Naive thymus-derived CD8-positive, alpha-beta T cell (primary cell): Measurements from ENCODE around the gene SIRT7. TPM values are rescaled to one million over a fixed set of nuclear protein-coding genes. Genes with fewer than 3 reads are reported as not detected.

Source experiments
- ATAC-seq, 2 donors: fragments of 150-1000 bp; cut with Tn5 transposase in 1 of 2; sonication (Bioruptor Pico), chemical (Tn5 transposase) in 1 of 2; 1 replicate in 1 of 2; 2 replicates in 1 of 2; pipeline ENCODE4 v1.10.0; 2021; ENCODE audit warnings: mild to moderate bottlenecking in 2 of 2, moderate library complexity in 2 of 2
- POLR2A ChIA-PET: fragments of 350-600 bp; sonication (Branson Sonifier 250); formaldehyde crosslinking; loops from one replicate; lab custom pipeline; 2021; ENCODE audit warnings: antibody characterized with exemption; lab: Charles Lee
- DNase-seq, 10 donors: peaks; one replicate each; pipeline versions ENCODE4 v3.0.0 to v3.0.0-alpha.2; 2020 to 2022
- H3K27ac Mint-ChIP-seq, 10 donors: one replicate each; pipeline ENCODE4 v1.8.0; 2020 to 2022; ENCODE audit warnings: mild to moderate bottlenecking in 10 of 10, mixed read lengths in 10 of 10, moderate library complexity in 4 of 10, inconsistent platforms in 1 of 10
- H3K27me3 Mint-ChIP-seq, 5 donors: one replicate each; pipeline ENCODE4 v1.8.0; 2021 to 2022; ENCODE audit warnings: mixed read lengths in 5 of 5
- H3K36me3 Mint-ChIP-seq, 3 donors: one replicate each; pipeline ENCODE4 v1.8.0; 2020 to 2022; ENCODE audit warnings: mixed read lengths in 3 of 3, mild to moderate bottlenecking in 2 of 3, inconsistent platforms in 1 of 3
- H3K4me1 Mint-ChIP-seq, 4 donors: one replicate each; pipeline ENCODE4 v1.8.0; 2021 to 2022; ENCODE audit warnings: mixed read lengths in 4 of 4
- H3K4me3 Mint-ChIP-seq, 10 donors: one replicate each; pipeline ENCODE4 v1.8.0; 2020 to 2022; ENCODE audit warnings: mild to moderate bottlenecking in 10 of 10, mixed read lengths in 10 of 10, moderate library complexity in 6 of 10, inconsistent platforms in 1 of 10
- H3K9me3 Mint-ChIP-seq, 9 donors: one replicate each; pipeline ENCODE4 v1.8.0; 2020 to 2022; ENCODE audit warnings: mixed read lengths in 9 of 9, mild to moderate bottlenecking in 3 of 9, inconsistent platforms in 1 of 9, moderate library complexity in 1 of 9
- polyA plus RNA-seq, 3 donors: library from polyadenylated mRNA; unstranded; fragments of 300-500 nt; fragmentation: Illumina TruSeq; gene quantifications; one replicate each; pipeline ENCODE4 v1.2.3, GENCODE V29; 2021
- total RNA-seq, 8 experiments: library from RNA in 2 of 8; stranded (reverse) in 2 of 8; gene quantifications; one replicate each; pipeline ENCODE4 v1.2.3 and lab custom pipeline; 2021 to 2026

The SIRT7 gene
- total and polyA plus RNA-seq, 5 experiments from 2014 or later, result 21.3 to 70.8 (median 30.6) TPM

DNA sequence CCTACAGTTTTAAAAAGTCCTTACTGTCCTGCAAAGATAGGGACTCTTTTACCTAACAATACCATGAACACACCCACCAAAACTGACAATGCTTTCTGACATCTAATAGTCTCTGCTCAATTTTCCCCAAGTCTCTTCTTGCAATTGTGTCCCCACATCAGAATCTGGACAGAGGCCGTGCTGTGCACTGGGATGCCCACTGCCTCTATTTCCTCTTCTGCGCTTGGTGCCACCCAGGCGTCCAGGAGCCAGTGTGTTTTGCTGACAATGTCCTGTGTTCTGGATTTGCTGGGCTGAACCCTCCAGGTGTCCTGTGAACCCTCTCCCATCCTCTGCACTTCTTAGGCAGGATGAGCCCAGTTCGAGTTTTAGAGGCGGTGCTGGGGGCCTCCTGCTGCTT is 40.4 kb downstream of the SIRT7 start:
- POLR2A ChIA-PET, result no interaction called here
- H3K27me3 Mint-ChIP-seq, result no peaks in the 10 kb centered on the region
- H3K4me3 Mint-ChIP-seq, result peak overlapping the region in 1 of 10 donors; percentile 29
- no peaks in the 10 kb centered on the region for H3K9me3 Mint-ChIP-seq
- H3K27ac Mint-ChIP-seq, result peak overlapping the region in 1 of 10 donors; percentile 27
- no peak for ATAC-seq
- H3K36me3 Mint-ChIP-seq, result peaks cover 0 to 33% (median 4%) of the 10 kb centered on the region in 3 donors
- H3K4me1 Mint-ChIP-seq, result peaks cover 0 to 21% (median 11%) of the 10 kb centered on the region in 4 donors
- no peak for DNase-seq

DNA sequence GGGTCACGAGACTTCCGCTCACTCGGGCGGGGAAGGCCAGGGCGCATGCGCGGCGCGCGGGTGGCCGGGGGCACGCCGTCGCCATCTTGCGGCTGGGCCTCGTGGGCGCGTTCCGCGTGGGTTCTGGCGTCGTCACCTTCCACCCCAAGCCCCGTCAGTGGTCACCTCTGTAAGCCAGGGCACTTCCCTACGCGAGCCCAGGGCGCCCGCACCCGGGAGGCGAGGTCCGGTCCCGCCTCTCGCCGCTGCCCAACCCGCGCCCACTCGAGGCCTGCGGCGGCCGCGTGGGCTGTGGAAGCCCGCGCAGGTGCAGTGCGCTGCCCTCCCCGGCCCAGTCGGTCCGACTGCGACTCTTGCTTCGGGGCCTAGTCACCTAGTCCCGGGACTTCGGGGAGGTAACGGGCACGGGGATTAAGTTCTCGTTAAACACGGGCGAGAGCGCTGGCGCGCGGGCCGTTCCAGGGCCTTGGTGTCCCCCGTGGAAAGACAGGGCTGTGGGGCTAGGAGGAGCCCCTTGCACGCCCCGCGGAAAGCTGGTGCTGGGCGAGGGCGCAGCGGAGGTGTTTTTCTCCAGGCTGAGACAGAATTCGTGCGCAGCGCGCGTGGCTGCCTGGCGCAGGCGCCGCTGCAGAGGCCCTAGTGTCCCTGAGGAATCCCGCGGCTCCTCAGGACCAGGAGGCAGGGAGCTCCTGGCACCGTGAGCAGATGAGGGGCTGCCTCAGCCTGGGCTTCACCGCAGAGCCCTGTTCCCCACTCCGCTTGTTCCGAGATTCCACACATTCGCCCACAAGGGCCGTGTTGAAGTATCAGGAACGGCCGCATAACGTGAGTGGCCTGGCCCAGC is 46.4 kb downstream of the SIRT7 start:
- DNase-seq, result peak; percentile 91 to 98 (median 95)
- no peaks in the 10 kb centered on the region for H3K9me3 Mint-ChIP-seq
- H3K4me1 Mint-ChIP-seq, result peaks cover 11 to 46% (median 36%) of the 10 kb centered on the region in 4 donors

GRCh38 chr17:81870981-81871386 is 47.0 kb downstream of the SIRT7 start, which contains the start of gene ARHGDIA:
ARHGDIA (minus strand) TSS chr17:81871337; CDS start chr17:81869930, 1,407 bp downstream.
- H3K4me3 Mint-ChIP-seq, result peak within 1 kb of the TSS; percentile 83 to 94 (median 88)
- POLR2A ChIA-PET, result interaction anchor here (0.6 to 6.9 kb wide), 21 partner anchors 9 to 648 kb away, joined by 3 to 71 read pairs (median 5); partner anchors contain the start of genes ACTG1, ALYREF, ANAPC11 and ARL16
- peak within 1 kb of the TSS; percentile 88 to 98 (median 95) for H3K27ac Mint-ChIP-seq
- H3K9me3 Mint-ChIP-seq, result no peaks in the 10 kb centered on the region
- ATAC-seq, result peak; percentile 59 to 74
- H3K36me3 Mint-ChIP-seq, result peaks cover 0 to 26% (median 2%) of the 10 kb centered on the region in 3 donors
- DNase-seq, result no peak
- H3K27me3 Mint-ChIP-seq, result no peaks in the 10 kb centered on the region
- peaks cover 11 to 50% (median 37%) of the 10 kb centered on the region in 4 donors for H3K4me1 Mint-ChIP-seq

More for the DNA sequence above, 46.4 kb downstream of the SIRT7 start:
- ATAC-seq, result peak; percentile 41 to 53
- Mint-ChIP-seq H3K27me3 (no peaks in the 10 kb centered on the region), H3K4me3 (peak overlapping the region; percentile 83 to 94 (median 87)), H3K27ac (peak overlapping the region; percentile 88 to 98 (median 95)), H3K36me3 (peaks cover 0 to 26% (median 2%) of the 10 kb centered on the region in 3 donors)
- POLR2A ChIA-PET, result interaction anchor here (0.5 to 6.9 kb wide), 22 partner anchors 9 to 360 kb away, joined by 3 to 71 read pairs (median 6); partner anchors contain the start of genes ACTG1, ALYREF, ANAPC11 and ARL16

DNA sequence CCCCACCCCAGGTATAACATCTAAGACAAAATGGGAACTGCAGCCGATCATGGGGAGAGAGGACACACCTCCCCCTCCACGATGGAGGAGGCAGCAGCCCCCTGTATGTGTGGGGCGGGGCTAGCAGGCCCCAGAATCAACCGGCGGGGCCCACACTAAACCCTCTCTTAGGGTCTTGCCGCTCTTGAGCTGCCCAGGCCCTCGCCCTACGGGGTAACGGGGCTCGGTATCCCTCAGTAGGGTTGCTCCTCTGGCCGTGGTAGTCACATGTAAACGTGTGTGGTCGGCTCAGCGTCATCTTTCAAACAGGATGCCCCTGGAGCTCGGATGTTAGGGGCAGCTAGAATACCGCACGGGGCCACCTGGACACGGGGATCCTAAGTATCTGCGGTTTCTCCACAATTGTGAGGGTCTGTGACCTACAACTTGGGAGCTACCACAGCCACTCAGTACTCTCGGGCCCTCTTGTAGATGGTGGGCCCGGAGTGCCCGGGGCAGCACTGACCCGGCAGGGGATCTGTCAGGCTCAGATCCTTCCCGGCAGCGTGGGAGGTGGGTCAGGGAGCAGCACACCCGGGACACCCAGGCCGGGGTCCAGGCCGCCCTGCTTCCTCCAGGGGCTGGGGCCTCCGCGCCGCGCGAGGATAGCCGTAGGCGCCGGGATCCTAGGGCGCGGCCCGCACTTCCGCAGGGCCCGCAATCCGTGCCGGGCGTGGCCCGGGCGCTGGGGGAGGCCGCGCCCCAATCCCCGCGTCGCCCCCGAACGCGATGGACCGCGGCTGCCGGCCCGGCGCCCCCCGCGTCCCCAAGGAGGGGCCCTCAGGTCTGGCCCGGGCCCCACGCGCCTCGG is 47.6 kb downstream of the SIRT7 start:
- POLR2A ChIA-PET, result interaction anchor here (0.6 to 6.9 kb wide), 28 partner anchors 9 to 647 kb away, joined by 3 to 71 read pairs (median 5); partner anchors contain the start of genes ACTG1, ALYREF, ANAPC11 and ARL16
- ATAC-seq (peak; percentile 28 to 32), DNase-seq (peak in 8 of 10 donors; percentile 25 to 71 (median 46))
- Mint-ChIP-seq H3K4me1 (peaks cover 11 to 55% (median 37%) of the 10 kb centered on the region in 4 donors), H3K27ac (peak overlapping the region; percentile 76 to 95 (median 92)), H3K9me3 (no peaks in the 10 kb centered on the region), H3K27me3 (no peaks in the 10 kb centered on the region), H3K36me3 (peaks cover 0 to 26% (median 2%) of the 10 kb centered on the region in 3 donors), H3K4me3 (peak overlapping the region; percentile 78 to 91 (median 83))

DNA sequence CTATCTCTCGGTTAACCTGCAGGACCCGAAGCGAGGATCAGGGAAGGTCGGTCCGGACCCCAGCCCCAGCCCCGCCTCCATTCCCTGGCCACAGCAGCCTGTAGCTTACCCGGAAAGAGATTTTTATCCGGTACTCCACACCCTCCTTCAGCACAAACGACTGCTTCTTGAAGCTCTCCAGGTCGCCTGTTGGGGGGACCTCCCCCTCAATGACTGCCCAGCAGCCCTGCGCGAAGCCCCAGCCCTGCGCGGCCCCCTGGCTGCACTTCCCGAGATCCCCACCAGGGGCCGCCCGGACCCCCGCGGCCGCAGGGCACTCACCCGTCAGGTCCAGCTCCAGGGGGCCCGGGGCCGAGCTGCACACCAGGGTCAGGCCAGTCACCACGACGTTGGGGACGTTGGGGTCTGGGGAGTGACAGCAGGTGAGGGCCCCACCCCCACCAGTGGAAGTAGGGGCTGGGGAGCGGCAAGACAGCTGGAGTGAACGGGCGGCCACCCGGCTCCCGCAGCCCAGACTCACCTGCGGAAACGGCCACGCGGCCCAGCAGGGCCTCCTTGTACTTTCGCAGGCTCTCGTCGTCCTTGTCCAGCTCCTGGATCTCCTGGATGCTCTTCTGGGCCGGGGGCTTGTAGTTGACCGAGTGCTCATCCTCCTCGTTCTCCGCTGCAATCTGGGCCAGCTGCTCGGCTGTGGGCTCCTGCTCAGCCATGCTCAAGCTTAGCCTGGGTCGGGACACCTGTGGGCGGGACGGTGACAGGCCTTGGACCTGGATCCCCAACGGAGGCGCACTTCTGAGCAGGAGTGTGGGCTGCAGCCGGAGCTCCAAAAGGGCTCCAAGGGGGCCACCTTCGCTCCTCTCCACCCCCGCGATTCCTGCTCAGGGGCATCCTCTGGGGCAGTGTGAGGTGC is 48.5 kb downstream of the SIRT7 start:
- H3K4me1 Mint-ChIP-seq, result peaks cover 11 to 59% (median 35%) of the 10 kb centered on the region in 4 donors
- H3K9me3 Mint-ChIP-seq, result no peaks in the 10 kb centered on the region
- H3K4me3 Mint-ChIP-seq, result peak overlapping the region; percentile 78 to 91 (median 83)
- ATAC-seq (no peak), DNase-seq (peak in 7 of 10 donors; percentile 22 to 68 (median 37))
- H3K36me3 Mint-ChIP-seq, result peaks cover 0 to 26% (median 2%) of the 10 kb centered on the region in 3 donors
- H3K27me3 Mint-ChIP-seq, result no peaks in the 10 kb centered on the region
- POLR2A ChIA-PET, result interaction anchor here (0.6 to 6.9 kb wide), 22 partner anchors 8 to 357 kb away, joined by 3 to 71 read pairs (median 5); partner anchors contain the start of genes ACTG1, ALYREF, ANAPC11 and ARL16
- peak overlapping the region; percentile 76 to 95 (median 92) for H3K27ac Mint-ChIP-seq

GRCh38 chr17:81868674-81869220 is 49.2 kb downstream of the SIRT7 start:
- Mint-ChIP-seq H3K4me1 (peaks cover 11 to 57% (median 33%) of the 10 kb centered on the region in 4 donors), H3K27me3 (no peaks in the 10 kb centered on the region), H3K9me3 (no peaks in the 10 kb centered on the region), H3K27ac (peak overlapping the region in 8 of 10 donors; percentile 34 to 94 (median 68)), H3K4me3 (peak overlapping the region in 5 of 10 donors; percentile 10 to 89 (median 40)), H3K36me3 (peaks cover 0 to 26% (median 2%) of the 10 kb centered on the region in 3 donors)
- ATAC-seq (no peak), DNase-seq (peak in 1 of 10 donors; percentile 13)
- POLR2A ChIA-PET, result interaction anchor here (0.8 to 6.9 kb wide), 12 partner anchors 7 to 357 kb away, joined by 3 to 71 read pairs (median 8); partner anchors contain the start of genes ACTG1, ALYREF, ANAPC11 and MAFG

DNA sequence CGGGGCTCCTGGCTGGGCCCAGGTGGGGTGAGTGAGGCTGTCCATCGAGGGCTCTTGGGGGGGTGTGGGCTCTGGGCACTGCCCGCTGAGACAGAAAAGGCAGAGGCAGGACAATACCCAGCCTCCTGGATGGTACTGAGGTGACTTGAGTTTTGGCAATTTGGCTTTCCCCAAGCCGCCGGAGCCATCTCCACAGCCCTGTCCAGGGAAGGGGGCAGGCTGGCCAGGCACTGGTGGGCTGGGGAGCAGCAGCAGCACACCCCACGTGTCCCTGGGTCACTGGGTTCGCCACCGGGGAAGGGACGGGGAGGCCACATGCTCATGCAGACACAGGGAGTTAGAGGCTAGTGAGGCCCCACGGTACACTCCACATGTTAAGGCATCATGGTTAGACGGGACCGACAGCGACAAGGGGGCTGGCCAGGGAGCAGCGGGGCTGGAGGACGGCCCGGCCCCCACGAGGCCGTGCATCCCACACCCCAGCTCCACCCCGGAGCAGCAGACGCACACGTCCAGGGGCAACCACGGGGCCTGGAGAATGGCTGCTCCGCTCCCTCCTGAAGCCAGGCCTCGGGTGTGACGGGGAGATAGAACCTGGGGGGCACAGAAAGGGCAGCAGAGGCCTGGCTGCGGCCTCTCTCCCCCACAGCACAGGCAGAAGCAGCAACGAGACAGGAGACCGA is 49.8 kb downstream of the SIRT7 start:
- peak overlapping the region in 6 of 10 donors; percentile 22 to 69 (median 28) for H3K4me3 Mint-ChIP-seq
- no peaks in the 10 kb centered on the region for H3K27me3 Mint-ChIP-seq
- peaks cover 14 to 59% (median 39%) of the 10 kb centered on the region in 4 donors for H3K4me1 Mint-ChIP-seq
- ATAC-seq (no peak), DNase-seq (peak in 1 of 10 donors; percentile 64)
- peak overlapping the region in 4 of 10 donors; percentile 35 to 80 (median 50) for H3K27ac Mint-ChIP-seq
- POLR2A ChIA-PET, result interaction anchor here (0.9 to 5.3 kb wide), 4 partner anchors 23 to 165 kb away, joined by 3 to 35 read pairs (median 14); partner anchors contain the start of genes MAFG, MRPL12 and SIRT7
- H3K9me3 Mint-ChIP-seq, result no peaks in the 10 kb centered on the region
- peaks cover 0 to 30% (median 2%) of the 10 kb centered on the region in 3 donors for H3K36me3 Mint-ChIP-seq

DNA sequence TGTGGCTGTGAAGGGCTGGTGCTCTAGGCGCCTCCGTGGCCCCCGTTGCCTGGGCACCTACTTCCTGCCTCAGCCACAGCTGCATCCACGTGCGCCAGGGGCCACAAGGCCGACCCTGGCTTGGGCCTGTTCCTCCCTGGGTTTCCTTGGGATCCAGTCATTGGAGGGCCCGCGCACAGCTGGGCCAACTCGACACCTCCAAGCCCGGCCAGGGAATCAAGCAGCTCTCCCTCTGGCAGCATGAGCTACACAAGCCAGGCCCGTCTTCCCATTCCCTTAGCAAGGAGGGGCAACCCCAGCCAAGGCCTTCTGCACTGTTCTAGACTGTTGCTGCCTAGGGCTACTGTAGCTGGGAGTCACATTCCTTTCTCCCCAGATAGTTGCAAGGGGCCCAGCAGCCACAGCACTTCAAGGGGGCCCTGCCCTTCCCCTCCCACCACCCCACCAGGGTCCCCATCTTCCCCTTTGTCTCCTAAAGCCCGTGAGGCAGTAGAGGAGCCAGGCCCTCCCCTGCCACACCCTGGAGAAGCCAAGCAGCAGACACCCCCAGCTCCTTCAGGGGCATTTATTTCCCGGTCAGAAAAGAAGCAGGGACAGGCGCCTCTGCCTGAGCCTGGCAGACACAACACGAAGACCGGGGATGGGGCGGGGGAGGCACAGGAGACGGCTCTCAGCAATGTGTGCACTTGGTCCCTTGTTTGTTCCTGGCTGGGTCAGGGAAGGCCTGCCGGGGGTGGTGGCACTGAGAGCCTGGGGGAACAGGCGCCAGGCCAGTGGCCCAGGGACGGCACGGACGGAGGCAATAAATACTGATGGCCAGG is 50.6 kb downstream of the SIRT7 start:
- Mint-ChIP-seq H3K27me3 (no peaks in the 10 kb centered on the region), H3K4me1 (peaks cover 15 to 61% (median 41%) of the 10 kb centered on the region in 4 donors), H3K9me3 (no peaks in the 10 kb centered on the region), H3K4me3 (peak overlapping the region in 6 of 10 donors; percentile 11 to 58 (median 27)), H3K36me3 (peaks cover 0 to 33% (median 4%) of the 10 kb centered on the region in 3 donors), H3K27ac (peak overlapping the region in 9 of 10 donors; percentile 22 to 91 (median 73))
- ATAC-seq (no peak), DNase-seq (peak in 5 of 10 donors; percentile 24 to 64 (median 31))
- POLR2A ChIA-PET, result interaction anchor here (0.6 to 3.5 kb wide), 5 partner anchors 13 to 164 kb away, joined by 3 to 22 read pairs (median 4); partner anchors contain the start of genes MAFG, MRPL12 and SIRT7

DNA sequence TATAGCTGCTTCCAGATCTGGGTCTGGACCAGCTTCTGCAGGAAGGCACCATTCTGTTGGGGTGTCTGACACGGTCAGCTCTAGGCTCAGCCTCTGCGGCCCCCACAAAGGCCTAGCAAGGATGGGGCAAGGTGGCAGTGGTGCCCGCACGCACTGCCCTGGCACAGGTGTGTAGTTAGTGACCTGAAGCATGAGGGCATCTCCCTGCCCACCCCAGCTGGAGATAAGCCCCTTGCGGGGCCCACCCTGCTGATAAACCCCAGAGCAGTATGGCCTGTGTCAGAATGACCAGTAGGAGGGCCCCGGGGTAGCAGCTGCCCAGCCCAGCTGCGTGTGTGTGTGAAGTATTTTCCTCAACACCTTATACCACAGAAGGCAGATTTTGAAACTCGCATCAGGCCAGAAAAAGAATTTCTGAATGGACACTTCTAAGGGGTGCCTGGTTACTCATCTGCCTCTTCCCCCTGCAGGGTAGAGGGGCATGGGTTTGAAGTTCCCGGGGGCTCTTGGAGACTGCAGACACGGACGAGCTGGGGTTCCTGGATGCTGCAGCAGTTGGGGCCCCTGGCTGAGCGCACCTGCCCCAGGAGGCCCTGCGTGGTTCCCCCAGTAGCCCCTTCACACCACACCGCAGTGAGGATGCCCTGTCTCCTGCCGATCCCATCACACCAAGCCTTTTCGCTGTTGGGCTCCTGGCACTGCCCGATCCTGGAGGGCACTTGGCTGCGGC is 51.4 kb downstream of the SIRT7 start:
- ATAC-seq (no peak), DNase-seq (peak in 2 of 10 donors; percentile 29 to 54)
- Mint-ChIP-seq H3K27ac (peak overlapping the region in 8 of 10 donors; percentile 22 to 91 (median 70)), H3K4me1 (peaks cover 15 to 62% (median 42%) of the 10 kb centered on the region in 4 donors), H3K9me3 (no peaks in the 10 kb centered on the region), H3K4me3 (peak overlapping the region in 2 of 10 donors; percentile 20 to 58), H3K36me3 (peaks cover 0 to 33% (median 4%) of the 10 kb centered on the region in 3 donors), H3K27me3 (no peaks in the 10 kb centered on the region)
- POLR2A ChIA-PET, result interaction anchor here (0.6 to 1.8 kb wide), 6 partner anchors 12 to 164 kb away, joined by 3 to 5 read pairs (median 3); partner anchors contain the start of genes ANAPC11, MRPL12 and SIRT7
